Heart right ventricle (tissue), 16 donors: Measurements from ENCODE around the gene SLC35E3. TPM values are rescaled to one million over a fixed set of nuclear protein-coding genes. Genes with fewer than 3 reads are reported as not detected.

Experiments
- ATAC-seq, 8 donors: fragments of 200-7000 bp; cut with Tn5 transposase; one replicate each; pipeline ENCODE4 v1.9.1; 2020; ENCODE audit warnings: mild to moderate bottlenecking in 8 of 8, moderate library complexity in 8 of 8, moderate number of reproducible peaks in 1 of 8
- DNase-seq, 2 donors: peaks; one replicate each; pipeline ENCODE4 v3.0.0-alpha.2; 2020
- H3K27ac ChIP-seq, 10 donors: fragments of 200-600 bp; sonication (generic) in 2 of 10; one replicate each; pipeline versions ENCODE4 v1.5.0 to v1.8.0; 2020 to 2022; ENCODE audit warnings: mild to moderate bottlenecking in 3 of 10
- H3K27me3 ChIP-seq, 7 donors: fragments of 200-600 bp; one replicate each; pipeline ENCODE4 v1.8.0; 2021 to 2022; ENCODE audit warnings: mild to moderate bottlenecking in 2 of 7
- H3K36me3 ChIP-seq, 9 donors: fragments of 200-600 bp; sonication (generic) in 1 of 9; one replicate each; pipeline versions ENCODE4 v1.5.0 to v1.8.0; 2020 to 2022; ENCODE audit warnings: mild to moderate bottlenecking in 2 of 9
- H3K4me1 ChIP-seq, 9 donors: fragments of 200-600 bp; sonication (generic) in 1 of 9; one replicate each; pipeline versions ENCODE4 v1.5.0 to v1.8.0; 2020 to 2022; ENCODE audit warnings: mild to moderate bottlenecking in 4 of 9
- H3K4me3 ChIP-seq, 10 donors: fragments of 200-600 bp; sonication (generic) in 2 of 10; one replicate each; pipeline versions ENCODE4 v1.5.0 to v1.8.0; 2020 to 2022; ENCODE audit warnings: mild to moderate bottlenecking in 7 of 10, moderate library complexity in 2 of 10
- H3K9me3 ChIP-seq, 11 donors: fragments of 200-600 bp in 10 of 11; sonication (generic) in 2 of 11; one replicate each; pipeline versions ENCODE4 v1.5.0 to v1.8.0; 2013 to 2022; ENCODE audit warnings: mild to moderate bottlenecking in 2 of 11, control low read depth in 1 of 11, moderate library complexity in 1 of 11
- CTCF ChIP-seq, 9 donors: fragments of 200-600 bp; sonication (generic) in 2 of 9; IDR thresholded peaks; one replicate each; pipeline versions ENCODE4 v1.5.0 to v1.8.0; 2021 to 2022; ENCODE audit warnings: antibody characterized with exemption in 9 of 9, mild to moderate bottlenecking in 5 of 9, moderate library complexity in 1 of 9
- WGBS, 2 donors: extraction: QIAGEN DNeasy Blood & Tissue Kit; methylation state at CpG; one replicate each; pipeline ENCODE4 v1.1.7; 2013; ENCODE audit warnings: inconsistent platforms in 1 of 2; 5-methylcytosine and 5-hydroxymethylcytosine counted together
- intact Hi-C, 10 donors: fragments of 100-400 bp; cut with DNase I; formaldehyde crosslinking; loops; one replicate each; pipeline versions ENCODE4 v1.11.1 to v1.14.2; 2022
- polyA plus RNA-seq, 2 donors: library from polyadenylated mRNA; stranded (reverse); fragments of 200-250 nt; gene quantifications; one replicate each; pipeline ENCODE4 v1.2.3, GENCODE V29; 2013
- total RNA-seq, 10 donors: library from RNA; stranded (reverse); fragmentation: NEBNext Ultra II Directional in 3 of 10; extraction: Animal tissue kit (Norgen Biotek cat#: 25700) in 3 of 10; gene quantifications; one replicate each; pipeline versions ENCODE4 v1.2.1 to v1.2.4, GENCODE V29; 2021 to 2023
- donor health status: Arrhythmogenic right ventricular cardiomyopathy.
- donor health status: ischemic (EF 13 %, LVEDD 7.1; RV severe dilation, severe dysfunction).
- donor health status: healthy with polysubstance abuse.
- donor health status: DM: no; HTN: yes; CAD: no.
- donor health status: DM: no; HTN: no; CAD: no.
- donor health status: ischemic (EF 25% LVEDD 6.9; RV normal size, moderate dysfunction).
- donor health status: ischemic (EF 25% LVEDD 5.7; RV mildly dilated, moderate dysfunction).
- donor health status: healthy.
- donor health status: DM: yes; HTN: yes; CAD: no.
- donor health status: Ischemic cardiomyopathy.
- donor health status: ischemic (EF 35%, LVEDD 5.7; RV mildly dilated, moderate dysfunction).
- donor health status: nonischemic (EF 11% LVEDD 7.7; RV severe dilation, severe dysfunction).
- donor health status: DM: yes; HTN: yes; CAD: no.
- donor health status: PGD.
- donor health status: ischemic (EF 29% LVEDD 5.4; RV normal size, mild dysfunction).
- donor health status: nonischemic (EF 23%, LVEDD 6.1; RV moderate dilation, normal function).

The SLC35E3 gene
- total and polyA plus RNA-seq, 12 donors, result 1.8 to 8.9 (median 6.2) TPM

GRCh38 chr12:68768431-68768939 lies 22.5 kb downstream of the SLC35E3 start:
- H3K27ac ChIP-seq, result no peak overlapping the region
- TF ChIP-seq CTCF (IDR thresholded peaks at IDR 0.05), result no peak
- no peaks in the 10 kb centered on the region for H3K27me3 ChIP-seq
- WGBS, 2 donors, result 86 to 88% methylated on average over 4 of the region's 4 CpGs
- no peak overlapping the region for H3K4me3 ChIP-seq
- peaks cover 0 to 44% (median 8%) of the 10 kb centered on the region in 9 donors for H3K36me3 ChIP-seq
- intact Hi-C loops, result no loop called here
- ATAC-seq (no peak), DNase-seq (no peak)
- H3K4me1 ChIP-seq, result peaks cover 0 to 9% (median 0%) of the 10 kb centered on the region in 9 donors
- H3K9me3 ChIP-seq, result no peaks in the 10 kb centered on the region

- ATAC-seq, result no peak
- Histone ChIP-seq H3K27me3 (no peaks in the 10 kb centered on the region), H3K4me3 (no peak overlapping the region), H3K36me3 (peaks cover 0 to 30% (median 8%) of the 10 kb centered on the region in 9 donors), H3K4me1 (peaks cover 0 to 9% (median 0%) of the 10 kb centered on the region in 9 donors), H3K27ac (no peak overlapping the region), H3K9me3 (no peaks in the 10 kb centered on the region)
- no peak for DNase-seq
- 91 to 92% methylated on average over 1 of the region's 1 CpG for WGBS, 2 donors
- intact Hi-C loops, result no loop called here
- TF ChIP-seq CTCF (IDR thresholded peaks at IDR 0.05), result no peak
These were observed 24.0 kb downstream of the SLC35E3 start for GRCh38 chr12:68769941-68770340.

GRCh38 chr12:68771223-68771925 lies 25.4 kb downstream of the SLC35E3 start:
- intact Hi-C loops, result no loop called here
- H3K9me3 ChIP-seq, result no peaks in the 10 kb centered on the region
- no peak for TF ChIP-seq CTCF (IDR thresholded peaks at IDR 0.05)
- no peaks in the 10 kb centered on the region for H3K27me3 ChIP-seq
- DNase-seq (no peak), ATAC-seq (no peak)
- no peak overlapping the region for H3K27ac ChIP-seq
- peaks cover 0 to 16% (median 4%) of the 10 kb centered on the region in 9 donors for H3K36me3 ChIP-seq
- peaks cover 0 to 9% (median 0%) of the 10 kb centered on the region in 9 donors for H3K4me1 ChIP-seq
- 93 to 95% methylated on average over 5 of the region's 5 CpGs for WGBS, 2 donors
- no peak overlapping the region for H3K4me3 ChIP-seq

GRCh38 chr12:68772714-68773113 lies 26.7 kb downstream of the SLC35E3 start:
- no peak for DNase-seq
- Histone ChIP-seq H3K9me3 (no peaks in the 10 kb centered on the region), H3K27ac (no peak overlapping the region), H3K36me3 (peaks cover 0 to 4% (median 0%) of the 10 kb centered on the region in 9 donors), H3K27me3 (no peaks in the 10 kb centered on the region), H3K4me3 (no peak overlapping the region), H3K4me1 (peaks cover 0 to 9% (median 0%) of the 10 kb centered on the region in 9 donors)
- TF ChIP-seq CTCF (IDR thresholded peaks at IDR 0.05), result no peak
- WGBS, 2 donors, result 65 to 74% methylated on average over 8 of the region's 8 CpGs
- ATAC-seq, result no peak
- intact Hi-C loops, result no loop called here
